GM11168 (cell line): ENCODE results near the gene RHOB.

ENCODE experiments used
- in situ Hi-C: fragments of 300-500 bp; cut with MboI; formaldehyde crosslinking; loops from one replicate; pipeline ENCODE4 v1.12.0; 2022; ENCODE audit warnings: low sequenced_read_pairs; ENCODE audit not compliant: unreplicated experiment

RHOB gene

DNA sequence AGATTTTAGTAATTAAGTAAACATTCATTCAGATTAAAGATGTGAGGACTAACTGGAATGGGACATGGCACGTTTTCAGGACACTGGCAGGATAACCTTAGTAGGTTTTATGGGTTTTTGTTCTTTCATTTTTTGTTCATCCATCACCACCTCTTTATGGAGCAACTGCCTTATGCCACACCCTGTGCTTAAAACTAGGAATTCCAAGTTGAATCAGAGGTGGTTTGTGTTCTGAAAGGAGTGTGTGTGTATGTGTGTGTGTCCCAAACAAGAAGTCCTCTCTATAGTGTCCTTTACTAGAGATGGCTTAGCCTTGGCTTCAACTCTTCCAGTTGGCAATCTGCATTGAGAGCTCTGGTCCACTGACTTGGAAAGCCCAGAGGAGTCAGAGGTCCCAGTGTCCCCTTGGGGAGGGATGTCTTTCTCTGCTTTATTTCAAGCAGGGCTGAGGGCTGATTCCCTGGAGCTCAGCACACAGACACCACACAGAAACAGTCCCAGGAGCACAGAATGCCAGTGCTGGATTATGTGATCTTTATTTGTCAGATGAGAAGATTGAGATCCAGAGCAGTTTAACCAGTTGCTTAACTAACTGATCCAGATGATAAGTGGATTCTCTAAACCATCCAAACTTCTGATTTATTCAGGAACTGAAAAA lies 25.2 kb downstream of the RHOB start:
- in situ Hi-C loops, result no loop called here

- in situ Hi-C loops, result no loop called here
Measured at GRCh38 chr2:20472569-20472968, 25.7 kb downstream of the RHOB start.

GRCh38 chr2:20473128-20473527 lies 26.3 kb downstream of the RHOB start:
- in situ Hi-C loops, result no loop called here

GRCh38 chr2:20474757-20475566 lies 28.1 kb downstream of the RHOB start:
- in situ Hi-C loops, result no loop called here

- in situ Hi-C loops, result no loop called here
Measured at GRCh38 chr2:20475567-20475952, 28.7 kb downstream of the RHOB start.

DNA sequence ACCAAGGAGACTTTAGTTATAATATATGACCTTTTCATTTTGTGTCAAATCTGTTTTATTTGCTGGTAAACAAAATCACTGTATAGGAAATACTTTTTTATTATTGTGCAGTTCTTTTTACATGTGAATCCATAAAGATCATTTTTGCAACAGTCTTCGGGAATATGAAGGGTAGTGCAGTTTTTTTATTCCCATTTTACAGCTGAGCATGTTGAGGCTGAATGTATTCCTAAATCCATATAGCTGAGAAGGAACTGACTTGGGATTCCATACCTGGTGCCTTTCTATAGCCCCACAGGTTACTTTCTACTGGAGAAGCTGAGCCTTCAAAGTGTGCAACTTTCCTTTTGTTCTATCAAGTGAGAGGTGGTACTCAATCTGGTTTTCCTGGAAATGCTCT lies 29.6 kb downstream of the RHOB start:
- in situ Hi-C loops, result no loop called here

- in situ Hi-C loops, result no loop called here
Measured at GRCh38 chr2:20476950-20477349, 30.1 kb downstream of the RHOB start.

DNA sequence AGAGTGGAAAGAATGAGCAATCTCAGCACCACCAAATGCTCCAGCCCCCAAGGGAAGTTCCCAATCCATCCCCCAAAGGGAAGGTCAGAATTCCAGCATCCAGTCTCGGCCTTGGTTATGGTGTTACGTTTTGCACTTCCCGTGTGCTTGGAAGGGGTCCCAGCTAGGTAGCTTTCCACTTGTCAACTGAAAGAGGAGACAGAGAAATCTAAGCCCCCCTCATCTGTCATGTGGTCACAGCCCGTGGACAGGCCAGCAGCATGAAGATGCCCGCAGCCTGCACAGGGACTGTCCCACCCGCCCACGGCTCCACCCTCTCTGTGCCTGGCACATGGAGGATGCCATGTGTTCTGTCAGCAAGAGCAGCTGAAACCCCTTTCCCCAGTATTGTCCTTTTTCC lies 32.1 kb downstream of the RHOB start:
- in situ Hi-C loops, result no loop called here

- in situ Hi-C loops, result no loop called here
Measured at GRCh38 chr2:20479835-20480234, 33.0 kb downstream of the RHOB start.

- in situ Hi-C loops, result no loop called here
Measured at GRCh38 chr2:20480913-20481312, 34.0 kb downstream of the RHOB start.

GRCh38 chr2:20481798-20482405 lies 35.0 kb downstream of the RHOB start:
- in situ Hi-C loops, result no loop called here

GRCh38 chr2:20482725-20483124 lies 35.9 kb downstream of the RHOB start:
- in situ Hi-C loops, result no loop called here

- in situ Hi-C loops, result no loop called here
Measured at GRCh38 chr2:20483194-20483895, 36.5 kb downstream of the RHOB start.

DNA sequence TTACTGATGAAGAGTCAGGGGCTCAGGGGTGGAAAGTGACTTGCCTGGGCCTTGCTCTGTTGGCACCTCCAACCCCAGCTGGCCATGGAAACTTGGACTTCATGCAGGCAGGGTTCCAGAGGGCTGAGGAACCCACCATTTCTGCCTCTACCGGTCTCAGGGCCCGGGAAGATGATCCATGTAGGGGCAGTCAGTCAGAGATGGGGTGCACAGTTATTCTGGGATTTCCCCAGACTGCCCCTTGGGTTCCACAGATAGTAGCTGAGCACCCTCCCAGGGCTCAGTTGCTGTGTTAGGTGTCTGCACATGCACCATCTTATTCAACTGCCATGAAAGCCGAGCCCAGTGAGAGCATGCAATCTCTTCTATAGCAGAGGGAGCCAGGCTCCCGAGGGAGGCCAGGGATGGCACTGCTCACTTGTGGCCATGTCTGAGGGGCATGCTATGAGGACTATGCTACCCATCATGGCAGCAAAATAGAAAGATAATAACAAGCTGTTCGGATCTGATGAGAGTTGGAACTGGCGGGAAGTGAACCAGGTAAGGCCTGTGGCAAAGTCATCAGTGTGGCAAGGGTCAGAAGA lies 37.3 kb downstream of the RHOB start:
- in situ Hi-C loops, result no loop called here

DNA sequence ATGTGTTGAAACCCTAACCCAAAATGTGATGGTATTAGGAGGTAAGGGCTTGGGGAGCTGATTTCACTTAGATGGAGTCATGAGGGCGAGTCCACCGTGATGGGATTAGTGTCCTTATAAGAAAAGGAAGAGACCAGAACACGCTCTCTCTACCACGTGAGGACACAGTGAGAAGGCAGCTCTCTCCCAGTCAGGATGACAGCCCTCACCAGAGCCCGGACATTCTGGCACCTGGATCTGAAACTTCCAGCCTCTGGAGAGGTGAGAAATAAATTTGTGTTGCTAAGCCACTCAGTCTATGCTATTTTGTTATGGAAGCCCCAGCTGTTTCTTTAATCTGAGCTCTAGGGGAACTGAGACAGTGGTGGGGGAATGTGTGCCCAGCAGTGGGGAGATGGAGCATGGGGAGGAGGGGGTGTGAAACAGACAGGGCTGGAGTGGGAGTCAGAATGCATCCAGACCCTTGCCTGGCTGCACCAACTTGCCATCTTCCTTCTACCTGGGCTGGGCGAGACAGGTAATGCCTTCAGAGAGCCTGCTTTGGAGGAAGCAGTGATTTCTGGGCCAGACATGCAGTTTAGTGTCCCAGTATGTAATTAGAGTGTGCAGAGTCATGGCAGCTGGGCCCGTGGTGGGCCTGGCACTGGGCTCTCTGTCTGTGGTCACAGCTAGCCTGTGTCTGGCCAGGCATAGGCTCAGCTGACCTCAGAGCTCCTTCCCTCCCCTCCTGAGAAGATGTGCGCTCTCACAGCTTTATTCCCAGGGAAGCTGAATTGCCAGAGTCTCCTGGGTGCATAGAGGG lies 38.1 kb downstream of the RHOB start:
- in situ Hi-C loops, result no loop called here

- in situ Hi-C loops, result no loop called here
Measured at GRCh38 chr2:20485612-20486388, 38.9 kb downstream of the RHOB start.

- in situ Hi-C loops, result no loop called here
Measured at GRCh38 chr2:20486571-20486970, 39.7 kb downstream of the RHOB start.

DNA sequence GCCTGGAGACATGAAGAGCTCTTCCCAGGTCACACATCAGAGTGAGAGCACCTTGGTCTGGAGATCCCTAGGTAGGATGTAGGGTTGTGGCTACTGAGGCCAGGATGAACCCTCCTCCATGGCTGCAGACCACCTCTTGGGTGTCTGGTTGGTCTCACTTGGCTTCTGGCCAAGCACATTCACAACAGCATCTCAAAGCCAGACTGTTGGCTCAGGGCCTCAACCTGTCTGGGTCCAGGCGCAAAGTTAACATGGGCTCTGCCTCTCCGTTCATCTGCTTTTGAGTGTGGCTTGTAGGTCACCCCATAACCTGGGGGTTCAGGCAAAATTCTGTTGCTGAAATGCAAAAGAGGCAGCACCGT lies 40.1 kb downstream of the RHOB start:
- in situ Hi-C loops, result no loop called here
